DMS 273 (cell line): ENCODE results near the gene CD53.
"Not testable (repeated sequence)": the region's sequence is repeated elsewhere in the genome, so short reads cannot be mapped to it uniquely, and the experiment has no call there.

ENCODE experiments used
- DNase-seq: peaks from one replicate; lab custom pipeline; 2025; ENCODE audit not compliant: unreplicated experiment; lab: John Stamatoyannopoulos, UW

CD53 gene, protein sequence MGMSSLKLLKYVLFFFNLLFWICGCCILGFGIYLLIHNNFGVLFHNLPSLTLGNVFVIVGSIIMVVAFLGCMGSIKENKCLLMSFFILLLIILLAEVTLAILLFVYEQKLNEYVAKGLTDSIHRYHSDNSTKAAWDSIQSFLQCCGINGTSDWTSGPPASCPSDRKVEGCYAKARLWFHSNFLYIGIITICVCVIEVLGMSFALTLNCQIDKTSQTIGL

GRCh38 chr1:110872745-110873720 lies at the start of gene CD53:
Gene CD53, plus strand, starts transcription at chr1:110873148. Its CDS starts 18,261 bp downstream, at chr1:110891409.
- no peak for DNase-seq

DNA sequence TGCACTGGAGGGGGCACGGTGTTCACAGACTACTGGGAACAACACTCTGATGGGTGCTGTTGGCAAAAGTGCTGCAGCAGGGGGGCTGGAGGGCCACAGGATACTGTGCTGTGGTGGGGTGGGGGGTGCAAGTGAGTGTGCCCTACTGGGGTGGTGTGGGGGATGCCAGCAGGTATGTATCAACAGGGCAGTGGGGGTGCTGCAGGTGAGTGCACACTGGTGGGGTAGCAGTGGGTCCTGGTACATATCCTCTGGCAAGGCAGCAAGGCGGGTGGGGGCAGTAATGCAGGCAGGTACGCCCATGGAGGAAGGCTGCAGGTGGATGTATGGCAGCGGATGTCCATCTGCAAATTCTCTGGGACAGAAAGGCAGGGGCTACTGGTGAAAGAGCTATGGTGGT lies 48.8 kb upstream of the CD53 start:
- no peak for DNase-seq

DNA sequence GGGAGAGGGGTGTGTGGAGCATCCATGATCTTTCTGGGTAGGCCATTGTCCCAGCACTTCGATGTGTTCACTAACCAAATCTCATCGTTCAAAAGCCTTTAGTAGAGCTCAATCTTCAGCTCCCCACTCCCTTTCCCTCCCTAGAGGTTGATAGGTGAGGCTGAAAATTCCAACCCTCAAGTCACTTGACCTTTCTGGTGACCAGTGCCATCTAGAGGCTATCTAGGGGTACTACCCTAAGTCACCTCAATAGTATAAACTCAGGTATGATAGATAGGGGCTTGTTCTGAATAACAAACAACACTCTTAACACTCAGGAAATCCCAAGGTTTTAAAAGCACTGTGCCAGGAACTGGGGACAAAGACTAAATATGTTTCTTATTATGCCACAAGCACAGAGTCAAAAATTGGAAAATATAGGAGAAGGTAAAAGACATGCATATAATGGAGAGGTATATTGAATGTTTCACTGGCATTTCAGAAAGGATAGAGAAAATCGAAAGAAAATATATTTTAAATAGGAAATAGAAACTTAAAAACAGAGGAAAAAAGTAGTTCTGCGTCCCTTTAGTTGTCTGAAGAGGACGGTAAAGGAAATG lies 42.9 kb upstream of the CD53 start:
- peak; percentile 82 for DNase-seq

DNA sequence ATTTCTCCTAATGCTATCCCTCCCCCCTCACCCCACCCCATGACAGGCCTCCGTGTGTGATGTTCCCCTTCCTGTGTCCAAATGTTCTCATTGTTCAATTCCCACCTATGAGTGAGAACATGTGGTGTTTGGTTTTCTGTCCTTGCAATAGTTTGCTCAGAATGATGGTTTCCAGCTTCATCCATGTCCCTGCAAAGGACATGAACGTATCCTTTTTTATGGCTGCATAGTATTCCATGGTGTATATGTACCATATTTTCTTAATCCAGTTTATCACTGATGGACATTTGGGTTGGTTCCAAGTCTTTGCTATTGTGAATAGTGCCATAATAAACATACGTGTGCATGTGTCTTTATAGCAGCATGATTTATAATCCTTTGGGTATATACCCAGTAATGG lies 39.2 kb upstream of the CD53 start:
- not testable (repeated sequence) for DNase-seq

- DNase-seq: no peak
Measured at GRCh38 chr1:110846861-110847260, 26.1 kb upstream of the CD53 start.

GRCh38 chr1:110850145-110850544 lies 22.8 kb upstream of the CD53 start:
- no peak for DNase-seq

DNA sequence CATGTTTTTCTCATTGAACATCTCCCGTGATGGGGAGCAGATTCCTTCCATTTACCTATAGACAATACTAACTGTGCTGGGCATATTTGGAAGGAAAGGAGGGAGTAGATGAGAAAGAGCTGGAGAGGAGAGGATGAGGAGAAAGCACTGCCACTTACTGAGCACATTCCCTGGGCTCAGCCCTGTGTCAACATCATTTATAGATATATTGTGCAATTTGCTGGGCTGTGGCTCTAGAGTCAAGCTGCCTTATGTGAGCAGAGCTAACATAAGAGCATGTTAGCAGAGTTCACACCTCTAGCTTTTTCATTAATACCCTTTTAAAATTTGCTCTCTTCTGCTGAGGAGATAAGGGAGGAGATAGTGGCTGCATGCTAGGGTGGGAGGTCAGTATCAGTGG lies 22.3 kb upstream of the CD53 start:
- DNase-seq: no peak

- no peak for DNase-seq
Measured at GRCh38 chr1:110853135-110853534, 19.8 kb upstream of the CD53 start.

DNA sequence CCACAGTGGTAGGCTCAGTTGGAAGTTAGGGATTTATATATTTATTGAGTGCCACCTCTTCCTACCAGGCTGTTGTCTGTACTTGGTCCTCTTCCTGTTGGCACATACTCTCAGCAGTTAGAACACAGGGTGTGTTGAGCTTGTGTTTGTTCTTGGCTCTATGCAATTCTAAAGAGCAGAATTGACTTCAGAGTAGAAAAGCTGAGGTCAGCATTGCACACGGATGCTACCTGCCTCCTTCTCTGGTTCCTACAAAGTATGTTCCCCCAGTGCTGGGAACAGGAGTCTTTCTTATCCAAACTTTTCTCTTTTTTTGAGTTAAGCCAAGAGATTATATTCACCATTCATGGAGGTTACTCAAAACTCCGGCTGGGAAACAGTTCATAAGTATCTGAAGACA lies 16.5 kb upstream of the CD53 start:
- no peak for DNase-seq

- no peak for DNase-seq
Measured at GRCh38 chr1:110857964-110858948, 14.7 kb upstream of the CD53 start.

GRCh38 chr1:110859062-110859461 lies 13.9 kb upstream of the CD53 start:
- DNase-seq: no peak

- DNase-seq: no peak
Measured at GRCh38 chr1:110860174-110860573, 12.8 kb upstream of the CD53 start.

- not testable (repeated sequence) for DNase-seq
Measured at GRCh38 chr1:110860620-110861019, 12.3 kb upstream of the CD53 start.

GRCh38 chr1:110861942-110862341 lies 11.0 kb upstream of the CD53 start:
- DNase-seq: not testable (repeated sequence)

GRCh38 chr1:110864287-110864686 lies 8.7 kb upstream of the CD53 start:
- no peak for DNase-seq

DNA sequence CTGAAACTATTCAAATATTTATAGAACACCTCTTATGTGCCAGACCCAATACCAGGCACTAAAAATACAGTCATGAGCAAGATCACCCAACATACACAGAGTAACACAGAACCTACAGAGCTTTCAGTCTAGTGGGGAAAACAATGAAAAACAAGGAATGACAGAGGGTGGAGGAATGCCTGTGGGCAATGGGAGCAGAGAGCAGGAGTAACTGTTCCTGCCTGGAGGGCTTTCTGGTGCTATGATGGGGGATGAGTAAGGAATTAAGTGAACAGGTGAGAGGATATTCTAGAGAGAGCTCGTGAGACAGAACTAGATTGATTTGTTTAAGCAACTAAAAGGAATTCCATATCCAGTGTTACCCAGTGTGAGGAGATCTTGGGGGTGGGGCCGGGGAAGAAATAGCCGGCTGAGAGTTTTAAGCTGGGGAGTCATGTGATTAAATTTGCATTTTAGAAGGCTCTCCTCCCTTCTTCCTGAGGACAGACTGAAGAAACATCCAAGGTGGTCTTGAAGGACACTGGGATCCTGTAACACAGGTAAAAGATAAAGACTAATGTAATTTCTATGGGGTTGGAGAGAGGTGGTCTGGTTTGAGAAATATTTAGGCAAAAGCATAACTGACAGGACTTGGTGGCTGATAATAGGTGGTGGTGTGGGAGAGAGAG lies 2.1 kb upstream of the CD53 start:
- DNase-seq: no peak

- DNase-seq: no peak
Measured at GRCh38 chr1:110872366-110872744, 593 bp upstream of the CD53 start.

DNA sequence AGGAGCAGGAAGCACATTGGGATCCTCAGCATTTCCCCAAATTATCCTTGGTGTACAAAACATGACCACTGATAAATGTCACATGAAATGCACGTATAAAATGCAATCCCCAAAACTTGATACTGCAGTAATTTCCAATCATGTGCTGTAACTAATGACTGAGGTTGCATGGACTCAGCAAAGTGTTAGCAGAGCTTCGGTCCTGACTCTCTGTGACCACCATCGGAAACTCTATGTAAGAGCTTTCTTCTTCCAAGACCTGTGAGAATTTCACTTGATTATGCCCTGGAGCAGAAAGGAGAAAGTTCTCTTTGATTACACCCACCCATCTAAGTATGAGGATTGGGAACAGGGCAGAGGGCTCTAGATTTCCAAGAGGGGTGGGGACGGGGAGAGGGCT lies 908 bp downstream of the CD53 start:
- DNase-seq: no peak

GRCh38 chr1:110874324-110875215 lies 1.6 kb downstream of the CD53 start:
- DNase-seq: no peak
